Hippocampal formation (tissue), 2 donors: Measurements from ENCODE around the gene LHFPL2.
"Not testable (repeated sequence)": the region's sequence is repeated elsewhere in the genome, so short reads cannot be mapped to it uniquely, and the experiment has no call there.

ENCODE experiments used
- DNase-seq, 2 donors: peaks; one replicate each; lab custom pipeline; 2025; lab: John Stamatoyannopoulos, UW

LHFPL2 gene

DNA sequence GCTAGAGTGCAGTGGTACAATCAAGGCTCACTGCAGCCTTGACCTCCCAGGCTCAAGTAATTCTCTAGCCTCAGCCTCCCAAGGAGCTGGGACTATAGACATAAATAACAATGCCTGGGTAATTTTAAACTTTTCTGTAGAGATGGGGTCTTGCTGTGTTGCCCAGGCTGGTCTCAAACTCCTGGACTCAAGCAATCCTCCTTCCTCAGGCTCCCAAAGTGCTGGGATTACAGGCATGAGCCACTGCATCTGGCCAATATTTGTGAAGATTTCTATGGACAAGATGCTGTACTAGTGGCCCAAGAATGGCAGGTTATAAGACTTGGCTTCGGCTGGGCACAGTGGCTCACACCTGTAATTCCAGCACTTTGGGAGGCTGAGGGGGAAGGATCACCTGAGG, 18.4 kb upstream of the LHFPL2 start:
- not testable (repeated sequence) for DNase-seq

DNA sequence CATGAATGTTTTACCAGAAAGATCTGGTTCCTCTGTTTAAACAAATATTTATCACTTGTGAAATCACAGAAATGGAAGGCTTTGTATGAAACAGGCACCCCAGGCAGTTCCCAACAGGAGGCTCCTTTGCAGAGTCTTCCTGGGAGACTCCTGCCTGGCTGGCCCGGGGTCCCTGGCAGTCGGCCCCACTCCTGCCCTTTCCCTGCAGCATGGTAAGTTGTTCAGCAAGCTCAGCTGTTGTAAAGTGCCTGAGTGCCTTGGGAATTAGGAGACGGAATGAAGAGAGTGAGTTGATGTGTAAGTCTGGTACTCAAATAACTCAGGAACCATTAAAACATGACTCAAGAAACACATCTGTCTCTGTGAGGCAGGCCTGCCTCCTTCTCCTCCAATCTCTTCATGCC, 17.5 kb upstream of the LHFPL2 start:
- DNase-seq, result no peak

DNA sequence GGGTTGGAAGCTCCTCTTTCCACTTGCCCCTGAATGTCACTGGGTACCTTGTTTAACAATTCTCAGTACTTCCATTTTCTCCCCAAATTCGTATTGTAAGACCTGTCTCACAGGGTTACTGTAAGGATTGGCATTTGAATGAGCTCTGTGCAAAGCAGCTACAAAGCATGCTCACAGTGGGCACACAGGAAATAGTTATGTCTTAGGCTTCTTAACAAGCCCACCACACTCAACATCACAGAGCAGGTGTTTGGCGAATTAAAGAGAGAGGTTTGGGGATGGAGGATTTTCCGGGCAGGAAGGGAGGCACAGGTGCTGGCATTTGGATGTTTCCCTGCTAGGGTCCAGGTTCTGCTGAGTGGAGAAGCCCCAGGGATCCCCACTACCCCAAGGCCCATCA, 17.0 kb upstream of the LHFPL2 start:
- no peak for DNase-seq

DNA sequence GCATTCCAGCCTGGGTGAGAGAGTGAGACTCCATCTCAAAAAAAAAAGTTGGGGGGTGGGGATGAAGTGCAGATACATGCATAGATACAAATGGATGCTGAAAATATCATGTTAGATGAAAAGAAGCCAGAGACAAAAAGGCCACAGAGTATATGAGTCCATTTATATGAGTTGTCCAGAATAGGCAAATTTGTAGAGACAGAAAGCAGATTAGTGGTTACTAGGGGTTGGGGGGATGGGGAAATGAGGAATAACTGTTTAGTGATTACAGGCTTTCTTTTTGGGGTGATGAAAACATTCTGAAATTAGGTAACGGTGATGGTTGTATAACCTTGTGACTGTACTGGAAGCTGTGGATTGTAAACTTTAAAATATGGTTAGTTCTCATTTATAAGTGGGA, 13.8 kb upstream of the LHFPL2 start:
- no peak for DNase-seq

DNA sequence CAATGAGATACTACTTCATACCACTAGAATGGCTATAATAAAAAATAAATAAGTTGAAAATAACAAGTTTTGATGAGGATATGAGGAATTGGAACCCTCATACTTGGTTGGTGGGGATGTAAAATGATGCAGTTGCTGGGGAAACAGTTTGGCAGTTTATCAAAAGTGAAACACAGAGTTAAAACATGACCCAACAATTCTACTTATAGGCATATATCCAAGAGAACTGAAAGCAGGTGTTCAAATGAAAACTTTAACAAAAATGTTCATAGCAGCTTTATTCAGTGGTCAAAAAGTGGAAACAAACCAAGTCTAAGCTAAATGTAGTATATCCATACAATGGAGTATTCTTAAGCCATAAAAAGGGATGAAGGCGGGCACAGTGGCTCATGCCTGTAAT, 13.1 kb upstream of the LHFPL2 start:
- DNase-seq, result no peak

DNA sequence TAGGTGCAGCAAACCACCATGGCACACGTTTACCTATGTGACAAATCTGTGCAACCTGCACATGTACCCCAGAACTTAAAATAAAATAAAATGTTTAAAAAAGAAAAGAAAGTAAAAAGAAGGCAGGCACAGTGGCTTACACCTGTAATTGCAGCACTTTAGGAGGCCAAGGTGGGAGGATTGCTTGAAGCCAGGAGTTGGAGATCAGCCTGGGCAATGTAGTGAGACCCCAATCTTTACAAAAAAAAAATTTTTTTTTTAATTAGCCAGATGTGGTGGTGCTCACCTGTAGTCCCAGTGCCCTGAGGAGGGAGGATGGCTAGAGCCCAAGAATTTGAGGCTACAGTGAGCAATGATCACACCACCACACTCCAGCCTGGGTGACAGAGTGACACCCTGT, 12.5 kb upstream of the LHFPL2 start:
- no peak for DNase-seq

DNA sequence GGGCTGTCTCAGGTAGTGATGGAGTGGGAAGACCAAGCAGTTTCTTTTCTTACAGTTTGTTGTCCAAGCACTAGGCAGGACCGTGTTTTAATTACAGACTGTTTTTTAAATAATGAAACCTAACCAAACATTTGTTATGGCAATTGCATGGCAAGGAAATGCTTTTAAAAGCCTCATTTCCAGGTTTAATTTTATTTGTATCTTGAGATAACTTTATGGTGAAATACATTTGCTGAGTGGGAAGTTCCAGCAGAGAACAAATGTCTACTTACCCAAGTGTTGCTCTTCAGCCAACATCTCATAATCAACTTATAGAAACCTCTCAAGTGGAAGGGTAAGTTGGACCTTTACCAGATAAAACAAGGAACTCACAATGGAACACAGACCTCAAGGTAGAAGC, 11.8 kb upstream of the LHFPL2 start:
- no peak for DNase-seq

DNA sequence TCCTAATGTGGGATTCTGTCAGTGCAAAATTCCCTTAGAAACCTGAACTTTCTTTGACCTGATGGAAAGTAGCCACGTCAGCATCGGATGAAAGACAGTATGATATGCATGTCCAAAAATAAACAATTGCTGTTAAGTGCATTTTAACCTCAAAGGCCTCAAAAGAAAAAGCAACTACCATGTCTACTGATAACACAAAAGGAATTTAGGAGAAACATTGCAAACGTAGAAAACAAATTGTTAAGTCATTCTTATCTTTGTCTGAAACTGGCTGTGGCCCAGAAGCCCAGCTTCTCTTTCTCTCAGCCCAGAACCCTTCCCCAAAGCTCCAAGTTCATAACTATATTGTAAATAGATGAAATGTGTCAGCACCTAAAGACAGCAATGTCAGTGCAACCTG, 11.1 kb upstream of the LHFPL2 start:
- no peak for DNase-seq

DNA sequence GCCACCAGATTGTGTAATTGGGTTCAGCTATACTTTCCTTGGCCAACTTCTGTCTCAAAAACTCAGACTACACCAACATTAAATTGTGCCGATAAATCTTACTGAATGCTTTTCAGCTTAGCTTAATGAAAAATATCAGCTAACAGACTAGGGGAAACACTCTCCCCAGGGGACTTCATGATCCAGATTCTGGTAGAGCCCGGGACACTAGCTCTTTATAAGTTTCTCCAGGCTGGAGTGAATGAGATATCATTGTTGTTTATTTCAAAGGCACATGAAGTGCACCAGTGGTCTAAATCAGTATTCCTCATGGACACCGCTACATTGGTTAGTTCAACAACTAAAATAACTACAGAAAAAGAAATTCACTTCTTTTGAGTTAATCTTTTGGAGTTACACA, 10.5 kb upstream of the LHFPL2 start:
- DNase-seq, result no peak

DNA sequence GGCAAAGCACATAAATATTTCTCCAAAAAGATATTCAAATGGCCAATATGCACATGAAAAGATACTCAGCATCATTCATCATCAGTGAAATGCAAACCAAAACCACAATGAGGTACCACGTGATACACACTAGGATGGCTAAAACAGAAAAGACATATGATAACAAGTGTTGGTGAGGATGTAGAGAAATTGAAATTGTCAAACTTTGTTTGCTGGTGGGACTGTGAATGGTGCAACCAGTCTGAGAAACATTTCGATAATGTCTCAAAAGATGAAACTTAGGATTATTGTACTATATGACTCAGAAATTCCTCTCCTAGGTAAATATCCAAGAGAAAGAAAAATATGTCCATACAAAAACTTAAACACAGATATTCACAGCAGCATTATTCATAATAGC, 8.6 kb upstream of the LHFPL2 start:
- DNase-seq, result no peak

DNA sequence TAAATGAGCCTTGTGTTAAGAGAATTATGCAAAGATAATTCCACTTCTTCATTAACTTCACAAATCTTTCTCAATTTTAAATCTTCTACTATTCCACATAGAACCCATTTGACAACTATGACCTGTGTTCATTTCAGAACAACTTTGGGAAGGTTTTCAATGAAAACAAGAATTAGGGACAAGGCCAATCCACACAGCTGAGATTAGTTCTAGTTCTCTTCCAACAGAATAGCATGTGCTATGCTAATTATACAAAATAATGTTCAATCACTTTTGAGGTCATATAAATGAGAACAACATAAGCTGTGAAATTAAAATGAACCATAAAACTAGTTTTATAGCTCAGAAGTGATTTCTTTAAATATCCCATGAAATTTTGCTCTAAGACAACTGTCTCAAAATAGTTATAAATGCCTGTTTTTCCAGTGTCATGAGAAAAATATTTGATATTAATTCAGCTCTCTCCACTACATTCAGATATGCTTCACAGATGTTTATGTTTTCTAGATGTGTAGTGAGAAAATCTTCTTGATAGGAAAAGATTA, 7.2 kb upstream of the LHFPL2 start:
- DNase-seq, result no peak

DNA sequence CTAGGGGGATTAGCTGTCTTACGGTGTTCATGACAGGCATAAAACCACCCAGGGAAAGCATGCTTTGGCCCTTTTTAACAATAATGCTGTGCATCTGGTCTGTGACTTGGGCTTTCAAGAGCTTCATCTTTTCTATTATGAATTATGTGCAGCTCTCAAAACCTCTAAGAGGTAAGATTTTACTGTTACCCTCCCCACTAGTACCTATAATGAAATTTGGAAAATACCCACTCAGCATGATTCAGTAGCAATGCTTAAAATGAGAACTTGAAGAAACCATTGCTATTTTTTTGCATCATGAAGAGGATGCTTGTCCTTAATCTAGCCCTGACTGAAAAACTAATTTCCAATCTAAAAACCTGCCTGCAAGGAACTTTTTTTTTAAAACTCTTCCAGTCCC, 5.8 kb upstream of the LHFPL2 start:
- DNase-seq, result no peak

DNA sequence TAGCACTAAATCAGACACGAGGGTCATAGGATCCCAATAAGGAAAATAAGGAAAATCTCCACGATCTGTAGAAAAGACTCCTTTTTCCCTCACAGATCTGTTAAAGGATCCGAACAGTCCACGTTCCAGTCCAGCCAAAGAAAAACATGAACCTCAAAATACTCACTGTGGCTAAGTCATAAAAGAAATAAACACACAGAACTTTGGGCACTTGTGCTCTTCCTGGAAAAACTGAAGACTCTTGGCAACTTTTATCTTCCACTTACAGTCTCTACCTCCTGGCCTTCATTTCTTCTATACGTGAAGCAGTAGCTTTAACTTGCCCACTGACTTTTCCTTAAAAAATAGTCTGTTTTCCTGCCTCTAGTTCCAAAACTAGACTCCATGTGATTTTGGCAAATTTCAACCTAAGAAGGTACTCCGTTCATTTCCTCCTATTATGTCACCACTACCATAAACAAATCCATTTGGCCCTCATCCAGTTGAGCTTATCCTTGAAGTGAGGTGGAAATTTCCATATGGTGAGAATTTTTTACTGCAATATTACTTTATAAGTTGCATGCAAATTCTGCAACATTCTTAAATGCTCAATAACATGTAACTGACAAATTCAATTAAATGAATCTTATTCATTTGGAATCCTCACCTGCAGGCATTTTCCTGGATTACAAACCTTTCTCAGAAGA, 5.3 kb upstream of the LHFPL2 start:
- no peak for DNase-seq

DNA sequence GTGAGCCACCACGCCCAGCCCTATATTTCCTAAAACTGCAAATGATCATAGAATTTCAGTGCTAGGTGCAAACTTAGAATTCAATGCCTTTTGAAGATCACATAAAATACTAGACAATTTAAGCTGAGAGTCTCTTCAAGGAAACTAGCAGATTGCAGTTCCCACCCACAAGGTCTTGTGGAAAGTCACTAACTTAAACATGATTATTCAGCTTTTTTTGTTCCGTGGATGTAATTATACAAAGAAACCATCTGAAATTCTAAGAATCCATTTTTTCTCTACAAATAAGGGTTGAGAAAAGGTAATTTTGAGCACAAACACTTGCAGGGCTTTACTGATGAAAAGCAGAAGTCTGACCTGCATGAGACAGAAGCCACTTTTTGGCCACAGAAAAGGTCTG, 4.5 kb upstream of the LHFPL2 start:
- DNase-seq, result no peak

DNA sequence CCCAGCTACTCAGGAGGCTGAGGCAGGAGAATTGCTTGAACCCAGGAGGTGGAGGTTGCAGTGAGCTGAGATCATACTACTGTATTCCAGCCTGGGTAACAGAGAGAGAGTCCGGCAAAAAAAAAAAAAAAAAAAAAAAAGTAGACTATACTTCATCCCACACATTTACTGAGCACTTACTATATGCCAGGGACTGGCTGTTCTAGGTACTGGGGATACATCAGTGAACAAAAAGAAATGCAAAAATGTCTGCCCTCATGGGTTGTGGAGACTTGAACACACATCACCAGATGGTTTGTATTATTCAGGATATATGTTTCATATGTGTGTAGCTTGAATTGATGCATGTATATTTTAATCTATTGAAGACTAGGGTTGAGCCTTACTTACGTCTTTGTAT, 2.9 kb upstream of the LHFPL2 start:
- DNase-seq, result no peak

DNA sequence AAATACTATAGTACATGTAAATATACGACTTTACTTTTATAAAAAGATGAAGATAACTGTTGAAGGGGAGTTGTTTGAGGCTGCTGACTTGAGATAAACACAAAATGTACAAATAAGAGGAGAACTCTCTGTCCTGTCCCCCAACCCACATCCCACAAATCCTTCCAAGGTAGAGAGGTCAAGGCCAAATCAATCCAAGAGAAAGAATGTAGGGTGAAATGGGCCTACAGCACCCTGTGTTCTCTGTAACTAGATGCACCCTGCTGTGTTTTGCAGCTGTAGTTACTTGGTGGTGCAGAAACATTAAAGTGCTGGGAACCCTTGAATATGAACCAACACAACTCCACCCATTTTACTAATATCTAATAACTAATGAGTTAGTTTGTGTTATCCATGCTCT, 2.0 kb upstream of the LHFPL2 start:
- no peak for DNase-seq

DNA sequence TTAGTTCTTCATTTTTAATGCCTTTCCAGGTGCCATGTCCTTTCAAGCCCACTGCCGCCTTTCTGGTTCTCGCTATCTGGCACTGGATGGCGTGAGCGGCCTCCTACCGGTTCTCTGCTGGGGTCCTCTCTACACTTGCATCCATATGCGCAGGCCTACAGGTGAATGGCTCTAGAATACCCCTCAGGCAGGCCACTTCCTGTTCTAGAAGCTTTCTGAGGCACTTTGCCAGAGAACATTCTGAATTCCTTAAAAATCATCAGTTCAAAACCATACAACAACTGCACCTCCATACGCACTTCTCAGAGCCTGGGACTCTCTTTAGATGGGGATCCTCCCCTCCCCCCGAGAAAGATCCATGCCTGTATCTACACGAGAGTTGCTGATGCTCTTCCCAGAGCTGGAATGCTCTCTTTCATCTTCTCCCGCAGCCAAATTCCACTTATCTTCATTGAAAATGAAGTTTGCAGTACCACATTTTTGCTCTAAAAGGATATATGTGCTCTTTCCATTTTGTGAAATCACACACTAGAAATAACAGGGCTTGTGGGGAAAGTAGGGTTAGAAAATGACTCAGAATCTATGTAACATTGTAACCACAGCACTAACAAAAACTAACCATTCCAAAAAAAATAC, 1.4 kb upstream of the LHFPL2 start:
- DNase-seq, result no peak

DNA sequence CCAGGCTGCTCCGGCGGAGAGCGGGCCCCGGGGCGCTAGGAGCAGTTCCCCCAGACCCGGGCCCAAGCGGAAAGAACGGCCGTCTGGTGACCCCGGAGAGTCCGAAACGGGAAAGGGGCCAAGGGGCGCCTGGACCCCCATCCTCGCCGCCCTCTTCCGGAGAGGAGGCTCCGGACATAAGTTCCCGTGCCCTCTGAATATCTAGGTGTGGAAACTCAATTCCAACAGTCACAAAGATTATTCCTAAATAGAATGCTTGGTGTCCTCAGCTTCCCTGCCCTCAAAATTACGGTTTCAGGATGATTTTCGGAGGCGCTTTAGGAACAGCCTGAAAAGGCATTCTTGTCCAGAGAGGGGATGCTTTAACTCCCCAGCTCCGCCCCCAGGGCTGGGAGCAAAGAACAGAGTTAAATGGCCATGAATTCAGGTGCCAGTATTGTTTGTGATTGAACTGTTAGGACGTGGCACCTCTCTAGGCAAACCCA, 681 bp upstream of the LHFPL2 start:
- no peak for DNase-seq

DNA sequence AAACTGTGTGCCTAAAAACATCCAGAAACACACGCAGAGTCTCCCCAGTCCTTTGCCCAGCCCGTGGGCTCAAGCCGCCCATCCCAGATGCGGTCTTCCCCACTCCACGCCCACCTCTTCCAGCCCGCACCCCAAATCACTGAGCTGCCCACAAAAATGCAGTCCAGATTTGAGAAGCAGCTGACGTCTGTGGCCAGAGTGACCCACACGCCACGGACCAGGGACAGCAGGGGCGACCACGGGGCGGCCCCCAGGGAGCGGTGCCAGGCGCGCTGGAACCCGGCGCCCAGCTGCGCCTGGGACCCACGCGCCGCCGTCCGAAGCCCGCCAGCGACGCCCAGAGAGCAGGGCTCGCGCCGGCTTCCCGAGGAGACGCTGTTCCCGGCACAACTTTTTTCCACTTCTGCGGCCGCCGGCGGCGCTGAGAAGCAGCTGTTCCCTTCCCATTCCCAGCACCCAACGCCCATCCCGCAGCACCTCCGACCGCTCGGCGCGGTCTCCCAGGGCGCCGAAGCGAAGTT, 674 bp downstream of the LHFPL2 start:
- peak; percentile 35 to 55 for DNase-seq

DNA sequence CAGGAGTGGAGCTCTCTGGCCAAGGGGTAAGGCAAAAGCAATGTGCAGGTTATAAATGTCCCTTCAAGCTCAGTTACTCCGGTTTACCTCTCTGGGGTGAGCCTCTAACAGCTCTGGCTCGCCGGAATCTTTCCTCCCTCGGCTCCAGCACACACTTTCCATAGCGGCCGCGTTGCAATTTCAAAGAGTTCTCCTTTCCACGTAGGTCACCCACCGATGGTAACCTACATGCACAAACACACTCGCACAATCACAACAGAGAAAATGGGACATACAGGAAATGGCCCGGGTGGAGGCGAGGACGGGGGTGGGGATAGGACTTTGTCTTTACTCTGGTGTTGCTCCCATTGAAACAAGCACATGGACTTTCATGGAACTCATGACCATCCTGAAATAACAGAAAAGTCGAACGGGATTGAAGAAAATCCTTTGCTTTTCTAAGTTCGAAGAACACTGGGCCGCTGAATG, 1.2 kb downstream of the LHFPL2 start:
- DNase-seq, result peak in 1 of 2 donors; percentile 28

DNA sequence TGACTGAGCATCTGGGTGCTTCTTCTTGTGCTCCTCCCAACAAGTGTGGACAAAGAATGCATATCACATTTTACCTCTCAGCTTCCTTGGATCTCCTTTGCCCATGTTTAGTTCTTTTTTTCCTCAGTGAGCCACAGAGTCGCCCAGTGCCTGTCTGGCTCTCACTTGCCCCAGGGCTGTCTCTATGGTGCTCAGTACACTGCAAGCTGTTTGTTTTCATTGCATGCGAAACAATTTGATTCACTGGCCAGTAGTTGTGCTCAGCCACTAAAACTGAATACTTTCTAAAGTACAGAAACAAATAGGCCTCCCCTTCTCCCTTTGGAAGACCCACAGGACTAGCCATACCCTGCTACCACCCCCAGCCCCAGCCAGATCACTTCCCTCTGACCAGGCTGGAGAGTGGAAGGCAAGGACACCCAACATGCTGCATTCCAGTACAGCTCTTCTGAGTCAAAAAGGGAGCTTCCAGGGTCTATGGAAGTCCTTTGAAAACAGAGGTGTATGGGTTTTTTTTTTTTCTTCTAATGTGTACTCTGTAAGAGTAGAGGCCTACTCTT, 3.8 kb downstream of the LHFPL2 start:
- DNase-seq, result no peak

DNA sequence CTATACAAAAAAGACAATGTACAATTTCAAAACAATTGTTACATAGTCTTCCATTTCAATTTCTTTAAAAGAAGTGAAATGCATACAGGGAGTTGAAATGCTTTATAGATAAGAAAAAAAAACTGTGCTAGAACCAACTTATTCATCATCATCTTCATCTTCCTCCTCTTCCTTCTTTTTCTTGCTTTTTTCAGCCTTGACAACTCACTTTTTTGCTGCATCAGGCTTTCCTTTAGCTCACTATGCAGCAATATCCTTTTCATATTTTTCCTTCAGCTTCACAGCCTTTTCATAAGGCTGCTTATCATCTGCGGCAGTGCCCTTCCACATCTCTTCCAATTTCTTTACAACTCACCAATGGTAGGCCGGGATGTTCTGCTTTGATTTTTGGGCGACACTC, 4.4 kb downstream of the LHFPL2 start:
- DNase-seq, result no peak

DNA sequence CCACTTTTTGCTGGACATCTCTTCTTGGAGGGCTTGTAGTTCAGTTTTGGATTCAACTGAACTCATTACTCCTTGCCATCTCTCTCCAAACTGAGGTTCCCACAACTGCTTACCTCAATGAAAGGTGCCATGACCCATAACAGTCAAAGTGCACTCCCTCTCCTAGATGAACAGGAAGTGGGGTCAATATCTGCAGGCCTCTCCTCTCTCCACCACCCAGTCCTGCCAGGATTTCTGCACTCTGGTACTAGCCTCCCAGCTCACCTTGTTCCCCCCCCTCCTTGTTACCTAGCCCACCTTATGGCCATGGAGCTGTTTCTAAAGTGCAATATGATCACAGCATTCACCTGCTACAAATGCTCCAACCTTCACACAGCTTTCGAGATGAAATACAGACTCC, 5.9 kb downstream of the LHFPL2 start:
- DNase-seq, result no peak
